Lung (tissue), 12 donors: Measurements from ENCODE around the gene KIAA1671. TPM values are rescaled to one million over a fixed set of nuclear protein-coding genes. Genes with fewer than 3 reads are reported as not detected.

Experiments
- ATAC-seq: fragments of 200-7000 bp; cut with Tn5 transposase; one replicate; pipeline ENCODE4 v1.9.1; 2020; ENCODE audit warnings: moderate number of reproducible peaks; ENCODE audit not compliant: insufficient read depth, low FRiP score
- DNase-seq, 3 donors: peaks; one replicate each; pipeline ENCODE4 v3.0.0-alpha.2; 2013 to 2017
- H3K27ac ChIP-seq, 2 donors: one replicate each; pipeline ENCODE4 v1.5.1; 2013; ENCODE audit warnings: mild to moderate bottlenecking in 2 of 2, moderate library complexity in 2 of 2, control low read depth in 1 of 2, inconsistent platforms in 1 of 2, low read depth in 1 of 2, low read length in 1 of 2
- H3K27me3 ChIP-seq, 3 donors: one replicate each; pipeline ENCODE4 v1.5.1; 2013; ENCODE audit warnings: low read length in 2 of 3; ENCODE audit not compliant: control insufficient read depth in 3 of 3, insufficient read depth in 3 of 3
- H3K36me3 ChIP-seq, 4 donors: one replicate each; pipeline ENCODE4 v1.5.1; 2013; ENCODE audit warnings: low read length in 4 of 4, mild to moderate bottlenecking in 1 of 4, moderate library complexity in 1 of 4; ENCODE audit not compliant: control insufficient read depth in 4 of 4, insufficient read depth in 4 of 4
- H3K4me1 ChIP-seq, 5 donors: one replicate each; pipeline ENCODE4 v1.5.1; 2013; ENCODE audit warnings: low read length in 5 of 5, mild to moderate bottlenecking in 2 of 5, moderate library complexity in 1 of 5; ENCODE audit not compliant: control insufficient read depth in 5 of 5, insufficient read depth in 5 of 5
- H3K4me3 ChIP-seq: one replicate; pipeline ENCODE4 v1.5.1; 2013; ENCODE audit warnings: mild to moderate bottlenecking, control low read depth, moderate library complexity
- H3K9ac ChIP-seq, 2 donors: one replicate each; pipeline ENCODE4 v1.5.1; 2013; ENCODE audit warnings: low read length in 2 of 2, control low read depth in 1 of 2; ENCODE audit not compliant: insufficient read depth in 1 of 2
- H3K9me3 ChIP-seq, 4 donors: one replicate each; pipeline ENCODE4 v1.5.1; 2013; ENCODE audit warnings: low read length in 3 of 4, mild to moderate bottlenecking in 1 of 4, moderate library complexity in 1 of 4; ENCODE audit not compliant: control insufficient read depth in 4 of 4, insufficient read depth in 3 of 4
- CTCF ChIP-seq: IDR thresholded peaks from 2 replicates; pipeline ENCODE4 v1.5.1; 2012; ENCODE audit warnings: mild to moderate bottlenecking; ENCODE audit errors: control extremely low read depth, extremely low read depth
- WGBS, 2 donors: extraction: QIAGEN DNeasy Blood & Tissue Kit; methylation state at CpG; one replicate each; pipeline ENCODE4 v1.1.7; 2013; 5-methylcytosine and 5-hydroxymethylcytosine counted together
- polyA plus RNA-seq, 2 donors: library from polyadenylated mRNA; stranded (reverse); fragments of 200-250 nt; gene quantifications; one replicate each; pipeline ENCODE4 v1.2.1, GENCODE V29; 2013
- total RNA-seq, 2 donors: library from RNA; depleted of rRNA in 1 of 2; stranded (reverse); fragments of >200 nt in 1 of 2; gene quantifications; one replicate each; pipeline ENCODE4 v1.2.1, GENCODE V29; 2014 to 2021
- donor health status: control.
- donor health status: control.
- donor health status: Bipolar disorder and iron deficiency.
- donor health status: healthy.
- donor health status: DM: yes; HTN: yes; CAD: no.

The KIAA1671 gene
- total and polyA plus RNA-seq, 4 donors = 7.6 to 44.6 (median 24.0) TPM

GRCh38 chr22:25083056-25083806 is 130.7 kb downstream of the KIAA1671 start:
- Histone ChIP-seq H3K4me3 (no peak overlapping the region), H3K27me3 (no peaks in the 10 kb centered on the region), H3K4me1 (peaks cover 0 to 7% (median 0%) of the 10 kb centered on the region in 5 donors), H3K27ac (no peak overlapping the region), H3K36me3 (peaks cover 0 to 2% (median 0%) of the 10 kb centered on the region in 4 donors), H3K9ac (no peak overlapping the region), H3K9me3 (peaks cover 0 to 2% (median 0%) of the 10 kb centered on the region in 4 donors)
- DNase-seq = no peak
- no peak for ATAC-seq
- WGBS, 2 donors = 40 to 62% methylated on average over 2 of the region's 2 CpGs
- no peak for TF ChIP-seq CTCF

- peaks cover 0 to 2% (median 0%) of the 10 kb centered on the region in 4 donors for H3K9me3 ChIP-seq
- peaks cover 0 to 2% (median 0%) of the 10 kb centered on the region in 4 donors for H3K36me3 ChIP-seq
- H3K27me3 ChIP-seq = no peaks in the 10 kb centered on the region
- TF ChIP-seq CTCF = no peak
- ATAC-seq (no peak), DNase-seq (no peak)
- no peak overlapping the region for H3K4me3 ChIP-seq
- peaks cover 0 to 7% (median 0%) of the 10 kb centered on the region in 5 donors for H3K4me1 ChIP-seq
- H3K27ac ChIP-seq = no peak overlapping the region
- no peak overlapping the region for H3K9ac ChIP-seq
- 87 to 89% methylated on average over 6 of the region's 6 CpGs for WGBS, 2 donors
Measured at GRCh38 chr22:25083807-25084200, 131.3 kb downstream of the KIAA1671 start.

DNA sequence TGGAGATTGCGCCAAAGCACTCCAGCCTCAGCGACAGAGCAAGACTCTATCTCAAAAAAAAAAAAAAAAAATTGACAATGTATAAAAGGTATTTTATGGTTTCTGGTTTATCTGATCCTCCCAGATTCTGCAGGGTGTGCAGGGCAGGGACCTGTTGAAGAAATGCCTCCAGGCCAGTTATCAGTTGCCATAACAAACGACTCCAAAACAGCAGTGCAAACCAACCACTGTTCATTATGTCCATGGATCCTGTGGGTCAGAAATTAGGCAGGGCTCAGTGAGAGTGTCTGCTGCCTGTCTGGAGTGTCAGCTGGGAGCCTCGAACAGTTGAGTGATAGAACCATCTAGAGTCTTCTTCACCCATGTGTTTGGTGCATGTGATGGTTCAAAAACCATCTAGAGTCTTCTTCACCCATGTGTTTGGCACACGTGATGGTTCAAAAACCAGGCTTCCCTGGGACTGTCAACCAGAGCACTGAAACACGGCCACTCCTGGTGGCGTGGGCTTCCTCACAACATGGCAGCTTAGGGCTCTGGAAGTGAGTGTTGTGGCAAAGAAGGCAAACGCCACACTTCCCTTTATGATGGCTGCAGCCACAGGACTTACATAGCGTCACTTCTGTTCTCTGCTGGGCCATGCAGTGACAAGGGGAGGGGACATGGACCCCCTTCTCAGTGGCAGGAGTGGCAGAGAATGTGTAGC is 132.0 kb downstream of the KIAA1671 start:
- 91 to 92% methylated on average over 9 of the region's 9 CpGs for WGBS, 2 donors
- Histone ChIP-seq H3K27ac (peak overlapping the region in 1 of 2 donors; percentile 16), H3K9me3 (peaks cover 0 to 2% (median 0%) of the 10 kb centered on the region in 4 donors), H3K4me1 (peaks cover 0 to 7% (median 0%) of the 10 kb centered on the region in 5 donors), H3K27me3 (no peaks in the 10 kb centered on the region), H3K36me3 (no peaks in the 10 kb centered on the region), H3K9ac (no peak overlapping the region), H3K4me3 (no peak overlapping the region)
- ATAC-seq (no peak), DNase-seq (no peak)
- no peak for TF ChIP-seq CTCF
